ENCODE data around the gene NFKBIA. TPM values are rescaled to one million over a fixed set of nuclear protein-coding genes. Genes with fewer than 3 reads are reported as not detected.

NFKBIA gene
- total RNA-seq, 1 donor from 2014 or later, result 331 TPM

DNA sequence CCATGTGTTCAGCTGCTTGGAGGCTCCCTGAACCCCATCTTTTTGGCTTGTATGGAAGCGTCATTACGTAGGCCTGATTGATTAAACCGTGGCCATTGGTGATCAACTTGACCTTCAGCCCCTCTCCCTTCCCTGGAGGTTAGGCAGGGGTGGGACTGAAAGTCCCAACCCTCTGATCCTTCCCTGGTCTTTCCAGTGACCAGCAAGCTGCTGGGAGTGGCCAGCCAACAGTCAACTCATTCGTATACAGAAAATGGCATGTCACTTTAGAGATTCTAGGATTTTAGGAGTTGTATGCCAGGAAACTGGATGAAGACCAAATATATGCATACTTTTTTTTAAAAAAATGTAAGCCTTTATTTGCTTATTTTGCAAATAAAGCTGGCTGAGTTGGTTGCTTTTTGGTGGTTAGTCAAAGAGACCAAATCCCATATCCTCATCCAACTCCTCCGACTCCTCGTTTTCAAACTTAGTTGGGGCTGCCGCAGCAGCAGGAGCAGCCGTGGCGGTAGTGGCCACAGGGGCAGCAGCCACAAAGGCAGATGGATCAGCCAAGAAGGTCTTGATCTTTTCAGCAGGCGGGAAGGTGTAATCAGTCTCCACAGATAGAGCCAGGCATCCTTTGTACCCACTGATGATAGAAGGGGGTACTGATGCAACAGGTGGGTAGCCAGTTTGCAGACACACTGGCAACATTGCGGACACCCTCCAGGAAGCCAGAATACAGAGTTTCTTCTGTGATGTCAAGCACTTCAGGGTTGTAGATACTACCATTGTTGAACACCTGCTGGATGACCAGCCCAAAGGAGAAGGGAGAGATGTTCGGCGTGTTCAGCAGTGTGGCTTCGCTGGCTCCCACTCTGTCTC, 16.6 kb downstream of the NFKBIA start:
- Histone ChIP-seq H3K27ac (no peak overlapping the region), H3K4me3 (no peak overlapping the region), H3K4me1 (peaks cover 22% of the 10 kb centered on the region), H3K36me3 (no peaks in the 10 kb centered on the region), H3K9me3 (no peaks in the 10 kb centered on the region), H3K27me3 (ENCODE audit: low read depth) (no peaks in the 10 kb centered on the region)
- DNase-seq, result no peak
- no peak for TF ChIP-seq CTCF (IDR thresholded peaks at IDR 0.05)
- intact Hi-C loops (cut with DNase I), result no loop called here
- ATAC-seq, result no peak

DNA sequence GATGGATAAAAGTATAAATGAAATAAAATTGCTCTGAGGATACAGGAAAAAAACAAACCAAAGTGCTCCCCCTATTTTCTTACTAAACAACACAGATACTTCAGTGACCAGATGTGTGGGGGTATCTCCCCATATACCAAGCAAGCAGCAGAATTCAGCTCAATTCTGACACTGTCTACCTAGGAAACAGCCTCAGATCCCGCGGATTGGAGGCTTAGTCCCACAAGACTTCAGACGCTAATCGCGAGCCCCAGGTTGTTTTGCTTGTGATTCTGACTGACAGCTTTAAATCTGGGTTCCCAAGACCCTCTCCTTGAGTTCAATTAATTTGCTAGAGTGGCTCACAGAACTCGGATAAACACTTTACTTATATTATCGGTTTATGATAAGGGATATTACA, 17.3 kb downstream of the NFKBIA start:
- H3K4me3 ChIP-seq, result no peak overlapping the region
- TF ChIP-seq CTCF (IDR thresholded peaks at IDR 0.05), result no peak
- ATAC-seq (no peak), DNase-seq (no peak)
- intact Hi-C loops (cut with DNase I), result no loop called here
- no peak overlapping the region for H3K27ac ChIP-seq
- H3K27me3 ChIP-seq (ENCODE audit: low read depth), result no peaks in the 10 kb centered on the region
- H3K36me3 ChIP-seq, result no peaks in the 10 kb centered on the region
- no peaks in the 10 kb centered on the region for H3K9me3 ChIP-seq
- H3K4me1 ChIP-seq, result peaks cover 22% of the 10 kb centered on the region

GRCh38 chr14:35386673-35387125, 17.9 kb downstream of the NFKBIA start:
- Histone ChIP-seq H3K4me1 (peaks cover 22% of the 10 kb centered on the region), H3K36me3 (no peaks in the 10 kb centered on the region), H3K27me3 (ENCODE audit: low read depth) (no peaks in the 10 kb centered on the region), H3K27ac (peak overlapping the region; percentile 64), H3K4me3 (no peak overlapping the region), H3K9me3 (no peaks in the 10 kb centered on the region)
- ATAC-seq (no peak), DNase-seq (no peak)
- no peak for TF ChIP-seq CTCF (IDR thresholded peaks at IDR 0.05)
- intact Hi-C loops (cut with DNase I), result no loop called here

- peak overlapping the region; percentile 64 for H3K27ac ChIP-seq
- TF ChIP-seq CTCF (IDR thresholded peaks at IDR 0.05), result no peak
- no peaks in the 10 kb centered on the region for H3K27me3 ChIP-seq (ENCODE audit: low read depth)
- H3K36me3 ChIP-seq, result no peaks in the 10 kb centered on the region
- H3K4me3 ChIP-seq, result no peak overlapping the region
- peaks cover 22% of the 10 kb centered on the region for H3K4me1 ChIP-seq
- no peak for DNase-seq
- intact Hi-C loops (cut with DNase I), result no loop called here
- peak; percentile 82 to 84 for ATAC-seq
- no peaks in the 10 kb centered on the region for H3K9me3 ChIP-seq
Observed at GRCh38 chr14:35385042-35385839, 19.3 kb downstream of the NFKBIA start.

DNA sequence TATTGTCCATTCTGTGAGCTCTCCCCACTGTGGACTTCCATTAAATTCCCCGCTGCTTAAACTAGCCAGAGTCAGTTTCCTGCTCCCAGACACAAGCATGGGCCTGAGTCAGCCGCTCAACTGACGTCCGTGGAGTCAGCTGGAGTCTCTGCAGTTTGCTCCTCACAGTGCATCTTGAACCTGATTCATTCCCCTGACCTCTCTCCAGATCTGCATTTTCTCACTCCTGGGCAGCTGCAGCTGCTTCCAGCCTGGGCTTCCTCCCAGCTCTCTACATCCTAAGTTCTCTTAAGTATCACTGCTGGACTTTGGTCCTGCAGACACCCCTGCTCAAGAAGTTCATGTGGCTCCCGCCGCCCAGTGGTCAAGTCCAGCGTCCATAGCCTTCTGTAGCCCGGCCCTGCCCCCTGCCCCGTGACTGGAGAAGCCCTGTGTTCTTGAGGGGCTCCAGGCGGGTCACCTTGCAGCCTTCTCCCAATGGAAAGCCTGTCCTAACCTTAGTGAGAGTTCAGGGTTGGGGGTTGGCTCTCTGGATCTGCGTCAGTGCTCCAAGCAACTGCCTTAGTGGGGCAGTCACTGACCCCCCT, 20.0 kb downstream of the NFKBIA start:
- ATAC-seq (peak; percentile 28 to 51), DNase-seq (no peak)
- H3K4me3 ChIP-seq, result no peak overlapping the region
- no peaks in the 10 kb centered on the region for H3K9me3 ChIP-seq
- intact Hi-C loops (cut with DNase I), result no loop called here
- peak overlapping the region; percentile 64 for H3K27ac ChIP-seq
- peaks cover 22% of the 10 kb centered on the region for H3K4me1 ChIP-seq
- H3K27me3 ChIP-seq (ENCODE audit: low read depth), result no peaks in the 10 kb centered on the region
- no peaks in the 10 kb centered on the region for H3K36me3 ChIP-seq
- no peak for TF ChIP-seq CTCF (IDR thresholded peaks at IDR 0.05)
